Neural cell (in vitro differentiated cells): ENCODE measurements around the gene PXDN. TPM values are rescaled to one million over a fixed set of nuclear protein-coding genes. Genes with fewer than 3 reads are reported as not detected.

Source experiments
- H2AFZ ChIP-seq: fragments of 200-600, 300-800 bp; sonication (generic), shearing (Covaris generic); 2 replicates; pipeline ENCODE4 v1.6.0; 2014; ENCODE audit warnings: low read depth, mild to moderate bottlenecking, antibody characterized with exemption, low read length, moderate library complexity
- H3F3A ChIP-seq: fragments of 200-600 bp; shearing (Covaris generic); 2 replicates; pipeline ENCODE4 v1.6.1; 2016; ENCODE audit warnings: mild to moderate bottlenecking, moderate library complexity, mixed read lengths, antibody characterized with exemption, low read length; ENCODE audit not compliant: insufficient read depth, poor library complexity, severe bottlenecking
- H3K27ac ChIP-seq: fragments of 200-600, 300-800 bp; sonication (generic), shearing (Covaris generic); 2 replicates; pipeline ENCODE4 v1.5.1; 2014; ENCODE audit warnings: mild to moderate bottlenecking, low read length, moderate library complexity
- H3K27me3 ChIP-seq: fragments of 300-800, 200-600 bp; sonication (generic), shearing (Covaris generic); 2 replicates; pipeline ENCODE4 v1.6.0; 2014; ENCODE audit warnings: mild to moderate bottlenecking, low read depth, low read length, moderate library complexity; ENCODE audit not compliant: insufficient read depth
- H3K36me3 ChIP-seq: fragments of 300-800, 200-600 bp; sonication (generic), shearing (Covaris generic); 2 replicates; pipeline ENCODE4 v1.5.1; 2014; ENCODE audit warnings: mild to moderate bottlenecking, antibody characterized with exemption, low read length, moderate library complexity; ENCODE audit not compliant: insufficient read depth
- H3K4me2 ChIP-seq: fragments of 300-800, 200-600 bp; sonication (generic), shearing (Covaris generic); 2 replicates; pipeline ENCODE4 v1.6.0; 2014; ENCODE audit warnings: mild to moderate bottlenecking, low read length
- H3K4me3 ChIP-seq: fragments of 300-800, 200-600 bp; sonication (generic), shearing (Covaris generic); 2 replicates; pipeline ENCODE4 v1.5.1; 2014; ENCODE audit warnings: mild to moderate bottlenecking, low read length, moderate library complexity
- H3K79me2 ChIP-seq: fragments of 200-600 bp; shearing (Covaris generic); replicated peaks from 2 replicates; pipeline ENCODE4 v1.6.0; 2014; ENCODE audit warnings: mild to moderate bottlenecking, low read length, moderate library complexity; ENCODE audit not compliant: insufficient read depth
- H3K9ac ChIP-seq: fragments of 300-800, 200-600 bp; sonication (generic), shearing (Covaris generic); 2 replicates; pipeline ENCODE4 v1.6.1; 2016; ENCODE audit warnings: mild to moderate bottlenecking, low read length, mixed read lengths
- H3K9me2 ChIP-seq: fragments of 200-600 bp; shearing (Covaris generic); 2 replicates; pipeline ENCODE4 v1.6.1; 2016; ENCODE audit warnings: mild to moderate bottlenecking, low read length, mixed read lengths; ENCODE audit not compliant: insufficient read depth
- H3K9me3 ChIP-seq: fragments of 200-600, 300-800 bp; sonication (generic), shearing (Covaris generic); 2 replicates; pipeline ENCODE4 v1.6.1; 2016; ENCODE audit warnings: mild to moderate bottlenecking, mixed run types, low read length, moderate library complexity, mixed read lengths
- H4K20me1 ChIP-seq: fragments of 200-600 bp; shearing (Covaris generic); 2 replicates; pipeline ENCODE4 v1.6.1; 2016; ENCODE audit warnings: mild to moderate bottlenecking, mixed run types; ENCODE audit not compliant: insufficient read depth
- EP300 ChIP-seq: fragments of 450-650 bp; conservative IDR thresholded peaks from 2 replicates; pipeline ENCODE4 v1.6.1; 2014; ENCODE audit warnings: antibody characterized with exemption, mild to moderate bottlenecking, moderate library complexity; ENCODE audit not compliant: poor library complexity, severe bottlenecking
- EZH2 ChIP-seq: fragments of 200-600, 300-800 bp; shearing (Covaris generic), sonication (generic); IDR thresholded peaks from 2 replicates; pipeline ENCODE4 v1.6.1; 2014; ENCODE audit warnings: antibody characterized with exemption, low read length, borderline replicate concordance, mild to moderate bottlenecking; ENCODE audit not compliant: insufficient read depth, poor library complexity, severe bottlenecking
- MXI1 ChIP-seq: fragments of 450-650 bp; conservative IDR thresholded peaks from 2 replicates; pipeline ENCODE4 v1.6.1; 2014; ENCODE audit warnings: antibody characterized with exemption, mild to moderate bottlenecking; ENCODE audit not compliant: poor library complexity, severe bottlenecking
- POLR2AphosphoS5 ChIP-seq: IDR thresholded peaks from 2 replicates; pipeline ENCODE4 v1.6.1; 2012
- RAD21 ChIP-seq: fragments of 450-650 bp; conservative IDR thresholded peaks from 2 replicates; pipeline ENCODE4 v1.6.1; 2014; ENCODE audit warnings: antibody characterized with exemption, mild to moderate bottlenecking, moderate library complexity
- SMC3 ChIP-seq: fragments of 450-650 bp; conservative IDR thresholded peaks from 2 replicates; pipeline ENCODE4 v1.6.1; 2014; ENCODE audit warnings: antibody characterized with exemption, mild to moderate bottlenecking, moderate library complexity; ENCODE audit not compliant: poor library complexity
- TAF1 ChIP-seq: IDR thresholded peaks from 2 replicates; pipeline ENCODE4 v1.6.1; 2012; ENCODE audit warnings: low read depth
- polyA plus RNA-seq: library from polyadenylated mRNA; depleted of rRNA; stranded (reverse); fragments of >200 nt; gene quantifications from 2 replicates; pipeline ENCODE4 v1.2.3, GENCODE V29; 2014
- TF ChIP-seq, protein P1 (sequence below): IDR thresholded peaks from 2 replicates; pipeline ENCODE4 v1.6.1; 2012; ENCODE audit warnings: borderline replicate concordance
- TF ChIP-seq, protein P2 (sequence below): fragments of 450-650 bp; IDR thresholded peaks from 2 replicates; pipeline ENCODE4 v1.5.1; 2014; ENCODE audit warnings: antibody characterized with exemption, mild to moderate bottlenecking, moderate library complexity; ENCODE audit not compliant: poor library complexity, severe bottlenecking

The PXDN gene
- polyA plus RNA-seq, 1 donor from 2014 or later: 181 TPM

DNA sequence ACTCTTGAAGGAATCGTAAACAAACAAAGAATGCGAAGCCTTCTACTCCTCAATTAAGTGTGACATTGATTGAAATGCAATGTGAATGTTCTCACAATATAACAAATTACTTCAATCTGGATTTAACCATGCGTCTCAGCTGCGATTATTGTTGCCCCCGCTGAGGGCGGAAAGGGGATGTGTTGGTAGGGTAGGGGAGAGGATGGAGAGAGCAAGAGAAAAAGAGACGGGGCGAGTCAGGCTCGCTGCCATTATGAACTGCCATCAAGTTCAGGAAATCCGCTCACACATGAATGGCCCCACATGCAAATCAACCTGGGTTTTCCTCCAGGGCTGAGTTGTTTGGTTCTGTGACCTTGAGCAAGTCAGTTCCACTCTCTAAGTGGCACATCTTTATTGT, 129.8 kb downstream of the PXDN start:
- H3K4me3 ChIP-seq: no peak overlapping the region
- H3K27me3 ChIP-seq: no peaks in the 10 kb centered on the region
- no peak overlapping the region for H3K4me2 ChIP-seq
- H3K79me2 ChIP-seq: no peaks in the 10 kb centered on the region
- no peak overlapping the region for H3K9ac ChIP-seq
- no peaks in the 10 kb centered on the region for H4K20me1 ChIP-seq
- no peaks in the 10 kb centered on the region for H3K36me3 ChIP-seq
- H3K9me3 ChIP-seq: no peaks in the 10 kb centered on the region
- H3K27ac ChIP-seq: no peak overlapping the region
- no peaks in the 10 kb centered on the region for H3F3A ChIP-seq
- TF ChIP-seq, protein P1, sequence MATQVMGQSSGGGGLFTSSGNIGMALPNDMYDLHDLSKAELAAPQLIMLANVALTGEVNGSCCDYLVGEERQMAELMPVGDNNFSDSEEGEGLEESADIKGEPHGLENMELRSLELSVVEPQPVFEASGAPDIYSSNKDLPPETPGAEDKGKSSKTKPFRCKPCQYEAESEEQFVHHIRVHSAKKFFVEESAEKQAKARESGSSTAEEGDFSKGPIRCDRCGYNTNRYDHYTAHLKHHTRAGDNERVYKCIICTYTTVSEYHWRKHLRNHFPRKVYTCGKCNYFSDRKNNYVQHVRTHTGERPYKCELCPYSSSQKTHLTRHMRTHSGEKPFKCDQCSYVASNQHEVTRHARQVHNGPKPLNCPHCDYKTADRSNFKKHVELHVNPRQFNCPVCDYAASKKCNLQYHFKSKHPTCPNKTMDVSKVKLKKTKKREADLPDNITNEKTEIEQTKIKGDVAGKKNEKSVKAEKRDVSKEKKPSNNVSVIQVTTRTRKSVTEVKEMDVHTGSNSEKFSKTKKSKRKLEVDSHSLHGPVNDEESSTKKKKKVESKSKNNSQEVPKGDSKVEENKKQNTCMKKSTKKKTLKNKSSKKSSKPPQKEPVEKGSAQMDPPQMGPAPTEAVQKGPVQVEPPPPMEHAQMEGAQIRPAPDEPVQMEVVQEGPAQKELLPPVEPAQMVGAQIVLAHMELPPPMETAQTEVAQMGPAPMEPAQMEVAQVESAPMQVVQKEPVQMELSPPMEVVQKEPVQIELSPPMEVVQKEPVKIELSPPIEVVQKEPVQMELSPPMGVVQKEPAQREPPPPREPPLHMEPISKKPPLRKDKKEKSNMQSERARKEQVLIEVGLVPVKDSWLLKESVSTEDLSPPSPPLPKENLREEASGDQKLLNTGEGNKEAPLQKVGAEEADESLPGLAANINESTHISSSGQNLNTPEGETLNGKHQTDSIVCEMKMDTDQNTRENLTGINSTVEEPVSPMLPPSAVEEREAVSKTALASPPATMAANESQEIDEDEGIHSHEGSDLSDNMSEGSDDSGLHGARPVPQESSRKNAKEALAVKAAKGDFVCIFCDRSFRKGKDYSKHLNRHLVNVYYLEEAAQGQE: no peak
- TF ChIP-seq, protein P2, sequence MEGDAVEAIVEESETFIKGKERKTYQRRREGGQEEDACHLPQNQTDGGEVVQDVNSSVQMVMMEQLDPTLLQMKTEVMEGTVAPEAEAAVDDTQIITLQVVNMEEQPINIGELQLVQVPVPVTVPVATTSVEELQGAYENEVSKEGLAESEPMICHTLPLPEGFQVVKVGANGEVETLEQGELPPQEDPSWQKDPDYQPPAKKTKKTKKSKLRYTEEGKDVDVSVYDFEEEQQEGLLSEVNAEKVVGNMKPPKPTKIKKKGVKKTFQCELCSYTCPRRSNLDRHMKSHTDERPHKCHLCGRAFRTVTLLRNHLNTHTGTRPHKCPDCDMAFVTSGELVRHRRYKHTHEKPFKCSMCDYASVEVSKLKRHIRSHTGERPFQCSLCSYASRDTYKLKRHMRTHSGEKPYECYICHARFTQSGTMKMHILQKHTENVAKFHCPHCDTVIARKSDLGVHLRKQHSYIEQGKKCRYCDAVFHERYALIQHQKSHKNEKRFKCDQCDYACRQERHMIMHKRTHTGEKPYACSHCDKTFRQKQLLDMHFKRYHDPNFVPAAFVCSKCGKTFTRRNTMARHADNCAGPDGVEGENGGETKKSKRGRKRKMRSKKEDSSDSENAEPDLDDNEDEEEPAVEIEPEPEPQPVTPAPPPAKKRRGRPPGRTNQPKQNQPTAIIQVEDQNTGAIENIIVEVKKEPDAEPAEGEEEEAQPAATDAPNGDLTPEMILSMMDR: no peak
- TF ChIP-seq EZH2 (no peak), POLR2AphosphoS5 (no peak), EP300 (no peak), SMC3 (no peak), MXI1 (no peak), TAF1 (no peak), RAD21 (no peak)
- H2AFZ ChIP-seq: no peak overlapping the region
- H3K9me2 ChIP-seq: no peaks in the 10 kb centered on the region

DNA sequence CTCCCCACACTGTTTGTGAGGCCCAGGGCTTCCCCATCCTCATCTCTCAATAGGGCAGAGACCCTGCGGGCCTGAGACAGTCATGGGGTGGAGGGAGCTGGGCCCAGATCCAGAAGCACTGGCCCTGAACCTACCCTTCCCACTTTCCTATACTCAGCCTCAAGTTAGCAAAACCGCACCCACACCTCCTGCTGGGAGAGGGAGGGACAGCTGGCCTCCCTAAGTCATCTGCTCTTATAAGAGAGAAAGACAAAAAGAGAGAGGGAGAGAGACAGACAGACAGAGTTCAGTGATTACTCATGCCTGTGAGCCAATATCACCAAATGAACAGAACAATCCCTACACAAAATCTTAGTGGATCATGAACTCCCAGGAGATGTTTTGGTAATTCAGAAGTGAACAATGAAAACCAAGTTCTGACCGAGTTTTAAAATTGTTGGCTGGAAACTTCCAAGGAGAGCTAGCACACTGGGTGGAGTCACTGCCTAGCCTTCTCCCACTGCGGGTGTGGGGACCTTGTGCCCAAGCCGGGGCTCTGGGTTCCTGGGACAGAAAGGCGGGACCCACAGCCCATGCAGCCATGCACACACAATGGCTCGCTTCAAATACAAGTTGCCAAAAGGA, 130.5 kb downstream of the PXDN start:
- no peaks in the 10 kb centered on the region for H3K79me2 ChIP-seq
- H3K9ac ChIP-seq: no peak overlapping the region
- no peak overlapping the region for H3K27ac ChIP-seq
- H4K20me1 ChIP-seq: no peaks in the 10 kb centered on the region
- H3F3A ChIP-seq: no peaks in the 10 kb centered on the region
- H2AFZ ChIP-seq: no peak overlapping the region
- H3K27me3 ChIP-seq: no peaks in the 10 kb centered on the region
- no peak for TF ChIP-seq EP300
- TF ChIP-seq EZH2: no peak
- TF ChIP-seq, protein P2: no peak
- TF ChIP-seq SMC3: no peak
- TF ChIP-seq RAD21: no peak
- TF ChIP-seq POLR2AphosphoS5: no peak
- TF ChIP-seq MXI1: no peak
- TF ChIP-seq TAF1: no peak
- TF ChIP-seq, protein P1: no peak
- H3K9me3 ChIP-seq: no peaks in the 10 kb centered on the region
- H3K9me2 ChIP-seq: no peaks in the 10 kb centered on the region
- no peak overlapping the region for H3K4me2 ChIP-seq
- no peaks in the 10 kb centered on the region for H3K36me3 ChIP-seq
- no peak overlapping the region for H3K4me3 ChIP-seq
